Upper lobe of left lung (tissue), 6 donors: Measurements from ENCODE around the gene FNDC11. TPM values are rescaled to one million over a fixed set of nuclear protein-coding genes. Genes with fewer than 3 reads are reported as not detected.

ENCODE experiments used
- ATAC-seq, 2 donors: fragments of 200-7000 bp; cut with Tn5 transposase; one replicate each; pipeline ENCODE4 v1.9.1; 2022; ENCODE audit warnings: mild to moderate bottlenecking in 2 of 2, moderate library complexity in 2 of 2; ENCODE audit not compliant: low FRiP score in 2 of 2
- DNase-seq, 2 donors: peaks; one replicate each; pipeline ENCODE4 v3.0.0-alpha.2; 2019 to 2020
- H3K27ac ChIP-seq, 4 donors: fragments of 200-600 bp; sonication (generic); one replicate each; pipeline ENCODE4 v1.5.1; 2016 to 2019
- H3K27me3 ChIP-seq, 4 donors: fragments of 200-600 bp; sonication (generic); one replicate each; pipeline ENCODE4 v1.5.1; 2017 to 2019
- H3K36me3 ChIP-seq, 4 donors: fragments of 200-600 bp; sonication (generic); one replicate each; pipeline ENCODE4 v1.5.1; 2016 to 2019
- H3K4me1 ChIP-seq, 4 donors: fragments of 200-600 bp; sonication (generic); one replicate each; pipeline ENCODE4 v1.5.1; 2018 to 2019
- H3K4me3 ChIP-seq, 4 donors: fragments of 200-600 bp; sonication (generic); one replicate each; pipeline ENCODE4 v1.5.1; 2017 to 2019; ENCODE audit warnings: mild to moderate bottlenecking in 2 of 4, moderate library complexity in 1 of 4
- H3K9me3 ChIP-seq, 4 donors: fragments of 200-600 bp; sonication (generic); one replicate each; pipeline ENCODE4 v1.5.1; 2018 to 2019
- CTCF ChIP-seq, 6 experiments: fragments of 450-650 bp in 4 of 6; fragments of 200-600 bp in 2 of 6; sonication (generic) in 2 of 6; IDR thresholded peaks; one replicate each; pipeline ENCODE4 v1.5.1; 2016 to 2019; ENCODE audit warnings: antibody characterized with exemption in 6 of 6
- EP300 ChIP-seq, 4 donors: sonication (generic); formaldehyde crosslinking; IDR thresholded peaks; one replicate each; pipeline ENCODE4 v1.5.1; 2017; ENCODE audit warnings: antibody characterized with exemption in 4 of 4, control low read depth in 2 of 4
- POLR2A ChIP-seq, 4 donors: fragments of 450-650 bp; IDR thresholded peaks; one replicate each; pipeline ENCODE4 v1.5.1; 2016 to 2017; ENCODE audit warnings: antibody characterized with exemption in 4 of 4, mild to moderate bottlenecking in 2 of 4
- POLR2AphosphoS5 ChIP-seq, 2 donors: sonication (generic); formaldehyde crosslinking; IDR thresholded peaks; one replicate each; pipeline ENCODE4 v1.5.1; 2017; ENCODE audit warnings: antibody characterized with exemption in 2 of 2
- WGBS, 2 donors: methylation state at CpG; one replicate each; pipeline ENCODE4 v1.1.5; 2017 to 2018; 5-methylcytosine and 5-hydroxymethylcytosine counted together
- total RNA-seq, 6 donors: library from RNA; depleted of rRNA in 4 of 6; stranded (reverse); fragments of >200 nt in 4 of 6; gene quantifications; one replicate each; pipeline versions ENCODE4 v1.1.0 to v1.2.1, GENCODE V29; 2016 to 2021
- donor health status: DM: no; HTN: no; CAD: no; lungs with moderate emphysema.
- donor health status: DM: no; HTN: yes; CAD: no; lungs with severe emphysema.

Gene FNDC11
- total RNA-seq, 6 donors from 2014 or later = 0.29 to 6.5 (median 1.4) TPM

DNA sequence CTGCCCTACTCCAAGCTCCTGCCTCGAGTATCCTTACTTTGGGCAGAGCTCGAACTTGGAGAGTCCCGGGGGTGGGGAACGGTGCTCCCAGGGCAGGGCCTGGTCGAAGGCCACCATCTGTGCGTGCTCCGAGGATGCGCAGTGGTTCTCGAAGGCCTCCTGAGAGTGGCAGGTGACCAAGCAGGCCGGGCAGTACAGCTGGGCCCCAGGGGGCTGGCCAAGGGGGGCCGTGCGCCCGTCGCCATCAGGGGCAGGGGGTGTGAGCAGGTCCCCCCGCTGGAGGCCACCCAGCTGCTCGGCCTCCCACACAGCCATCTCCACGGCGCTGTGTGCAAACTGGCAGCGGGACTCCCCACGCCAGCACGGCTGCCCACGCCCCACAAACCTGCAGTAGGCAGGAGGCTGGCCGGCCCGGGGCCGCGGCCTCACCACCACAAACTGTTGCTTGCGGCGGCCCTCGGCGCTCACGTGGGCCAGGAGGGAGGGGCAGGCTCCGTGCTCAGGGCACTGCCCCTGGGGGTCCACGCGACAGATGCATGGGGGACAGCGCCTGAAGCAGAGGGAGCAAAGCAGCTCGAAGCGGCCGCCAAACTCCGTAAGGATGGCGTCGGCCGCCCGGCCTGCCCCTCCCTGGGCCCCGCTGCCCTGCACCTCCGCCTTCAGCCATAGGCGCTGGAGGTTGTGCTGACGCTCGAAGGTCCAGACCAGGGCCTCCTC is 18.3 kb downstream of the FNDC11 start:
- H3K27me3 ChIP-seq = no peaks in the 10 kb centered on the region
- DNase-seq (peak in 1 of 2 donors; percentile 86), ATAC-seq (no peak)
- H3K27ac ChIP-seq = peak overlapping the region in 3 of 4 donors; percentile 18 to 91 (median 84)
- no peak overlapping the region for H3K4me3 ChIP-seq
- no peak for TF ChIP-seq EP300 (IDR thresholded peaks at IDR 0.05)
- no peak for TF ChIP-seq POLR2AphosphoS5 (IDR thresholded peaks at IDR 0.05)
- no peak for TF ChIP-seq CTCF (IDR thresholded peaks at IDR 0.05)
- TF ChIP-seq POLR2A (IDR thresholded peaks at IDR 0.05) = no peak
- peaks cover 0 to 22% (median 11%) of the 10 kb centered on the region in 4 donors for H3K36me3 ChIP-seq
- 95 to 97% methylated on average over 12 to 47 of the region's 48 CpGs for WGBS, 2 donors
- no peaks in the 10 kb centered on the region for H3K9me3 ChIP-seq
- peaks cover 17 to 47% (median 35%) of the 10 kb centered on the region in 4 donors for H3K4me1 ChIP-seq

DNA sequence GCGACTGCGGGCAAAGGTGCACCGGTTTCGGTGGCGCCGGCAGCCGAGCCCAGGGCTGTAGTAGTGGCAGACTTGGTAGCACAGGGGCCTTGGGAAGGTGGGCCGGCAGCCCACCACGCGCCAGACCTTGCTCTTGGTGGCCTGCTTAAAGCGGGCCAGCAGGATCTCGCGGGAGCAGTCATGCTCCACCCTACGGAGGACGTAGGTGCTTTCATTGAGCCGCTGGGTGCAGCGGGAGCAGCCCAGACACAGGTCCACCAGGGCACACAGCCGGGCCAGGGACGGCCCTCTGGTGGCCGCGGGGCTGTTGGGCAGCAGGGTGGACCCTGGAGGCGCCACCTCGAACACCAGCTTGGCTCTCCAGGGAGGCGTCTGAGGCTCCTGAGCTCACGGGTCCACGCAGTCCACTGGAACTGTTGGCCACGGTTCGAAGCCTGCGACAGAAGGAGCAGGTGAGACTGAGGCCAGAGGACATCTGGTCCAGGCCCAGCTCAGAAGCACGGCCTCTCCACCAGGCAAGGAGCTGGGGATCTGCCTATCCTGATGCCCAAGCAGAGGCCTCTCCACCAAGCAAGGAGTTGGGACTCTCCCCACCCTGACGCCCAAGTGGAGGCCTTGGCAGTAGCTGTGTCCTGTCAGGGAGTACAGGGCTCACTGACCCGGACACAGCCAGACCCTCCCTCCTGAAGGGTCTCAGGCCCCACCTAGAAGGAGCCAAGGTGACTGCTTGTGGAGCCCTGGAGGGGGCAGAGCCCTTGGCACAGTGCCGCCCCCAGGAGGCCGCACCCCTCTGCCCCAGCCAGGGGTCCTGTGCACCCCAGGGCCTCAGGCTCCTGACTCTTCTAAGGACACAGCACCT is 19.1 kb downstream of the FNDC11 start:
- DNase-seq (peak in 1 of 2 donors; percentile 82), ATAC-seq (peak in 1 of 2 donors; percentile 2)
- no peaks in the 10 kb centered on the region for H3K9me3 ChIP-seq
- peak overlapping the region; percentile 68 to 90 (median 77) for H3K4me3 ChIP-seq
- peak in 3 of 6 experiments; percentile 17 to 36 (median 28) for TF ChIP-seq CTCF (IDR thresholded peaks at IDR 0.05)
- no peak for TF ChIP-seq EP300 (IDR thresholded peaks at IDR 0.05)
- peak overlapping the region; percentile 80 to 94 (median 88) for H3K27ac ChIP-seq
- peaks cover 17 to 39% (median 32%) of the 10 kb centered on the region in 4 donors for H3K4me1 ChIP-seq
- 40 to 80% methylated on average over 2 to 21 of the region's 34 CpGs for WGBS, 2 donors
- peaks cover 0 to 19% (median 9%) of the 10 kb centered on the region in 4 donors for H3K36me3 ChIP-seq
- no peaks in the 10 kb centered on the region for H3K27me3 ChIP-seq

DNA sequence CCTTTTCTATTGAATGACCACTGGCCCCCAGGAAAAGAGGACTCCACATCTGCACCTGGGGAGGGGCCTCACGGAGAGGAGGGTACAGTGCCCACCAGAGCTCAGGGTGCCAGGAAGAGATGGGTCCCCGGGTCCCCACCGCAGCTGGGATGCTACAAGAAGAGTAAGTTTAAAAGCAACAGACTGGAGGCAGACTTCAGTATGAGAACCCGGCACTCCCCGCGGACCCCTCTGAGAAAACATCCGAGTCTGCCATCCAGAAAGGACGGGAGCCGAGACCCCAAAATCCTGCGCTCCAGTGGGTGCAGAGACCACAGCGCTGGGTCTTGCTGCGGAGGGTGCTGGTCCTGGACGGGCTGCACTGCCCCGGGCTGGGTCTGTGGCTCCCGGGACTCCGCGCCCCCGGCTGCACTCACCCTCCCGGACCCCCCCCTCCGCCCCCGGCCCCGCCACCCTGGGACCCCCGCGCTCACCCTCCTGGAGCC is 19.7 kb downstream of the FNDC11 start:
- H3K36me3 ChIP-seq = peaks cover 0 to 18% (median 7%) of the 10 kb centered on the region in 4 donors
- no peaks in the 10 kb centered on the region for H3K9me3 ChIP-seq
- TF ChIP-seq CTCF (IDR thresholded peaks at IDR 0.05) (no peak), POLR2AphosphoS5 (IDR thresholded peaks at IDR 0.05) (no peak), EP300 (IDR thresholded peaks at IDR 0.05) (no peak), POLR2A (IDR thresholded peaks at IDR 0.05) (no peak)
- peak overlapping the region; percentile 68 to 90 (median 77) for H3K4me3 ChIP-seq
- peak overlapping the region; percentile 80 to 94 (median 88) for H3K27ac ChIP-seq
- ATAC-seq (peak in 1 of 2 donors; percentile 45), DNase-seq (no peak)
- no peaks in the 10 kb centered on the region for H3K27me3 ChIP-seq
- peaks cover 17 to 33% (median 25%) of the 10 kb centered on the region in 4 donors for H3K4me1 ChIP-seq
- 0% methylated on average over 5 to 12 of the region's 24 CpGs for WGBS, 2 donors

GRCh38 chr20:63574156-63574828 is 20.3 kb downstream of the FNDC11 start, which contains the start of gene HELZ2:
HELZ2 (minus strand) TSS chr20:63574239; CDS start chr20:63572385, 1,854 bp downstream.
- Histone ChIP-seq H3K27me3 (no peaks in the 10 kb centered on the region), H3K4me3 (peak within 1 kb of the TSS; percentile 68 to 90 (median 77)), H3K36me3 (peaks cover 0 to 15% (median 7%) of the 10 kb centered on the region in 4 donors), H3K4me1 (peaks cover 17 to 27% (median 20%) of the 10 kb centered on the region in 4 donors), H3K27ac (peak within 1 kb of the TSS; percentile 80 to 94 (median 88)), H3K9me3 (no peaks in the 10 kb centered on the region)
- DNase-seq (peak; percentile 85 to 92), ATAC-seq (peak; percentile 83 to 93)
- TF ChIP-seq CTCF (IDR thresholded peaks at IDR 0.05) = peak in 1 of 6 experiments; percentile 8
- peak; percentile 39 to 82 for TF ChIP-seq POLR2AphosphoS5 (IDR thresholded peaks at IDR 0.05)
- TF ChIP-seq EP300 (IDR thresholded peaks at IDR 0.05) = no peak
- TF ChIP-seq POLR2A (IDR thresholded peaks at IDR 0.05) = peak in 1 of 4 donors; percentile 39
- WGBS, 2 donors = 40% methylated on average over 7 of the region's 40 CpGs; no CpG with 5 or more reads in 1 of the 2 donors
